Measurements from ENCODE around the gene KDR. TPM values are rescaled to one million over a fixed set of nuclear protein-coding genes. Genes with fewer than 3 reads are reported as not detected.

Gene KDR
- total and polyA plus RNA-seq, 9 of the 15 experiments (the other 6 are each of a cell fraction or from before 2014, with no cell fraction given): 0.13 TPM; not detected in 8

DNA sequence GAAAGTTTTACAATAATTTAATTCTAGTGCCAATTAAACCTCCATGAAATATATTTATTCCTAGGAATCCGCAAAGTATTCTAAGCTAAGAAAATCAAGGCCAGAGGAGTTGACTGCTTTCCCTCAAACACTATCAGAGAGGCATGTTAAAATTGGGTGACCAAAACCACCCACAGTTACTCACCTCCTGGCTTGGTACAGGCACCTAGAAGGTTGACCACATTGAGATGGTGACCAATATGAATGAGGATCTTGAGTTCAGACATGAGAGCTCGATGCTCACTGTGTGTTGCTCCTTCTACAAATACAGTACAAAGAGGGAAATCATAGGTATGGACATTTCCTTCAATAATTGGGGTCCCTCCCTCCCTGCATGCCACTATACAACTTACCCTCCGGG lies 29.4 kb downstream of the KDR start:
- no peak for FAIRE-seq
- intact Hi-C loops (cut with micrococcal nuclease): no loop called here
- 0% methylated on average over 3 of the region's 3 CpGs for WGBS (ENCODE audit: insufficient coverage, low coverage, missing lambda C conversion rate)

More for the DNA sequence above, 29.4 kb downstream of the KDR start:
- BruUV-seq (replicated peaks): no TSS peak
- ATAC-seq (no peak), DNase-seq (ENCODE audit: extremely low read depth in 1 of 4, low spot score in 3 of 4) (no peak)
- Histone ChIP-seq H3K4me2 (ENCODE audit: insufficient read depth, low read length) (no peak overlapping the region), H4K20me1 (replicated peaks; ENCODE audit: control insufficient read depth, insufficient read depth, low read length) (no peaks in the 10 kb centered on the region), H3K9me3 (replicated peaks; ENCODE audit: control insufficient read depth, insufficient read depth, low read depth, low read length) (no peaks in the 10 kb centered on the region), H2AFZ (ENCODE audit: low read depth, low read length) (no peak overlapping the region), H3K9ac (ENCODE audit: insufficient read depth in 1 of 2, low read depth in 2 of 2, low read length in 2 of 2) (no peak overlapping the region), H3K4me3 (no peak overlapping the region), H3K79me2 (ENCODE audit: control insufficient read depth, insufficient read depth, low read length) (no peaks in the 10 kb centered on the region), H3K36me3 (ENCODE audit: control insufficient read depth, insufficient read depth, low read length) (no peaks in the 10 kb centered on the region), H3K27ac (ENCODE audit: extremely low read depth, low read depth, low read length) (no peak overlapping the region), H3K27me3 (ENCODE audit: control insufficient read depth in 2 of 2, insufficient read depth in 2 of 2, low read length in 2 of 2) (no peaks in the 10 kb centered on the region; a peak in 1 of 5 replicates), H3K9me1 (ENCODE audit: control insufficient read depth, insufficient read depth, low read length) (peaks cover 3% of the 10 kb centered on the region), H3K4me1 (replicated peaks in 1 of 2; ENCODE audit: control insufficient read depth in 2 of 2, insufficient read depth in 2 of 2, low read length in 2 of 2) (no peaks in the 10 kb centered on the region)
- ChIA-PET POLR2A (no interaction called here), CTCF (ENCODE audit: low intra/inter-chr PET ratio) (no interaction called here)
- TF ChIP-seq, protein P1, sequence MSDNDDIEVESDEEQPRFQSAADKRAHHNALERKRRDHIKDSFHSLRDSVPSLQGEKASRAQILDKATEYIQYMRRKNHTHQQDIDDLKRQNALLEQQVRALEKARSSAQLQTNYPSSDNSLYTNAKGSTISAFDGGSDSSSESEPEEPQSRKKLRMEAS (CRISPR knock-in tag; IDR thresholded peaks at IDR 0.05): no peak
- TF ChIP-seq, protein P2, sequence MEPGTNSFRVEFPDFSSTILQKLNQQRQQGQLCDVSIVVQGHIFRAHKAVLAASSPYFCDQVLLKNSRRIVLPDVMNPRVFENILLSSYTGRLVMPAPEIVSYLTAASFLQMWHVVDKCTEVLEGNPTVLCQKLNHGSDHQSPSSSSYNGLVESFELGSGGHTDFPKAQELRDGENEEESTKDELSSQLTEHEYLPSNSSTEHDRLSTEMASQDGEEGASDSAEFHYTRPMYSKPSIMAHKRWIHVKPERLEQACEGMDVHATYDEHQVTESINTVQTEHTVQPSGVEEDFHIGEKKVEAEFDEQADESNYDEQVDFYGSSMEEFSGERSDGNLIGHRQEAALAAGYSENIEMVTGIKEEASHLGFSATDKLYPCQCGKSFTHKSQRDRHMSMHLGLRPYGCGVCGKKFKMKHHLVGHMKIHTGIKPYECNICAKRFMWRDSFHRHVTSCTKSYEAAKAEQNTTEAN (CRISPR knock-in tag; IDR thresholded peaks at IDR 0.05): no peak
- no peak for TF ChIP-seq ZNF184 (CRISPR knock-in tag; IDR thresholded peaks at IDR 0.05)
- TF ChIP-seq ZNF146 (CRISPR knock-in tag; IDR thresholded peaks at IDR 0.05; ENCODE audit: unreplicated experiment): no peak
- TF ChIP-seq XRCC4 (IDR thresholded peaks at IDR 0.05; ENCODE audit: extremely low read depth, insufficient read depth, insufficient read length): no peak
- no peak for TF ChIP-seq ZNF830 (CRISPR knock-in tag; IDR thresholded peaks at IDR 0.05)
- TF ChIP-seq RFX7 (CRISPR knock-in tag; IDR thresholded peaks at IDR 0.05): no peak
- TF ChIP-seq, protein P3, sequence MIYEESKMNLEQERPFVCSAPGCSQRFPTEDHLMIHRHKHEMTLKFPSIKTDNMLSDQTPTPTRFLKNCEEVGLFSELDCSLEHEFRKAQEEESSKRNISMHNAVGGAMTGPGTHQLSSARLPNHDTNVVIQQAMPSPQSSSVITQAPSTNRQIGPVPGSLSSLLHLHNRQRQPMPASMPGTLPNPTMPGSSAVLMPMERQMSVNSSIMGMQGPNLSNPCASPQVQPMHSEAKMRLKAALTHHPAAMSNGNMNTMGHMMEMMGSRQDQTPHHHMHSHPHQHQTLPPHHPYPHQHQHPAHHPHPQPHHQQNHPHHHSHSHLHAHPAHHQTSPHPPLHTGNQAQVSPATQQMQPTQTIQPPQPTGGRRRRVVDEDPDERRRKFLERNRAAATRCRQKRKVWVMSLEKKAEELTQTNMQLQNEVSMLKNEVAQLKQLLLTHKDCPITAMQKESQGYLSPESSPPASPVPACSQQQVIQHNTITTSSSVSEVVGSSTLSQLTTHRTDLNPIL (CRISPR knock-in tag; IDR thresholded peaks at IDR 0.05): no peak
- no peak for TF ChIP-seq LCOR (CRISPR knock-in tag; IDR thresholded peaks at IDR 0.05)
- TF ChIP-seq, protein P4, sequence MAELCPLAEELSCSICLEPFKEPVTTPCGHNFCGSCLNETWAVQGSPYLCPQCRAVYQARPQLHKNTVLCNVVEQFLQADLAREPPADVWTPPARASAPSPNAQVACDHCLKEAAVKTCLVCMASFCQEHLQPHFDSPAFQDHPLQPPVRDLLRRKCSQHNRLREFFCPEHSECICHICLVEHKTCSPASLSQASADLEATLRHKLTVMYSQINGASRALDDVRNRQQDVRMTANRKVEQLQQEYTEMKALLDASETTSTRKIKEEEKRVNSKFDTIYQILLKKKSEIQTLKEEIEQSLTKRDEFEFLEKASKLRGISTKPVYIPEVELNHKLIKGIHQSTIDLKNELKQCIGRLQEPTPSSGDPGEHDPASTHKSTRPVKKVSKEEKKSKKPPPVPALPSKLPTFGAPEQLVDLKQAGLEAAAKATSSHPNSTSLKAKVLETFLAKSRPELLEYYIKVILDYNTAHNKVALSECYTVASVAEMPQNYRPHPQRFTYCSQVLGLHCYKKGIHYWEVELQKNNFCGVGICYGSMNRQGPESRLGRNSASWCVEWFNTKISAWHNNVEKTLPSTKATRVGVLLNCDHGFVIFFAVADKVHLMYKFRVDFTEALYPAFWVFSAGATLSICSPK (IDR thresholded peaks at IDR 0.05; ENCODE audit: borderline replicate concordance): no peak
- no peak for TF ChIP-seq HNRNPL (IDR thresholded peaks at IDR 0.05; ENCODE audit: low read depth, low read length)
- no peak for TF ChIP-seq SAP30 (IDR thresholded peaks at IDR 0.05; ENCODE audit: borderline replicate concordance, insufficient read depth, low read depth, low read length, poor library complexity, severe bottlenecking)
- TF ChIP-seq MCM3 (IDR thresholded peaks at IDR 0.05): no peak
- TF ChIP-seq PHF21A (IDR thresholded peaks at IDR 0.05; ENCODE audit: borderline replicate concordance, low read depth): no peak
- in situ Hi-C loops (cut with MboI): no loop called here
